GM12878 (cell line): ENCODE measurements around the gene CBLB. TPM values are rescaled to one million over a fixed set of nuclear protein-coding genes. Genes with fewer than 3 reads are reported as not detected.

ENCODE experiments used
- ATAC-seq: fragments of 200-7000 bp; cut with Tn5 transposase; 3 replicates; pipeline ENCODE4 v1.9.1; 2020; ENCODE audit warnings: mild to moderate bottlenecking, moderate library complexity
- BruUV-seq: library from RNA; stranded (reverse); fragments of 400-500 nt; replicated peaks from 2 replicates; lab custom pipeline; 2021; lab: Mats Ljungman, UMichigan
- CTCF ChIA-PET: fragments of 300-600 bp; sonication (Branson Sonifier 250); formaldehyde crosslinking; extraction: SDS; loops from one replicate; lab custom pipeline; 2021; ENCODE audit warnings: inconsistent platforms; lab: Yijun Ruan, JAX
- POLR2A ChIA-PET: fragments of 350-600 bp; formaldehyde crosslinking; extraction: SDS; loops from one replicate; lab custom pipeline; 2021; ENCODE audit warnings: inconsistent platforms; lab: Charles Lee
- RAD21 ChIA-PET: fragments of 300-600 bp; sonication (Branson Sonifier 250); formaldehyde crosslinking; loops from one replicate; lab custom pipeline; 2023; ENCODE audit warnings: antibody characterized with exemption; ENCODE audit not compliant: unreplicated experiment; lab: Charles Lee
- SMC1A ChIA-PET: fragments of 300-600 bp; sonication (Branson Sonifier 250); formaldehyde crosslinking; loops from one replicate; lab custom pipeline; 2023; ENCODE audit not compliant: unreplicated experiment, uncharacterized antibody; lab: Charles Lee
- DNase-seq: peaks from one replicate; pipeline ENCODE4 v3.0.0-alpha.2; 2011; ENCODE audit warnings: low read depth, low spot score
- FAIRE-seq: peaks from 3 replicates; lab custom pipeline; 2011; peaks lifted over from hg19 to GRCh38; lab: Jason Lieb, UNC
- H2AFZ ChIP-seq: 2 replicates; pipeline ENCODE4 v1.6.0; 2011; ENCODE audit warnings: low read depth, low read length, control low read depth; ENCODE audit not compliant: control insufficient read depth
- H3K27ac ChIP-seq: 2 replicates; pipeline ENCODE4 v1.5.1; 2011; ENCODE audit warnings: control low read depth; ENCODE audit not compliant: control insufficient read depth, insufficient read depth
- H3K27me3 ChIP-seq, 2 experiments: replicated peaks in 1 of 2; 2 replicates each; pipeline versions ENCODE4 v1.6.0 to v1.6.1; 2011; ENCODE audit warnings: low read length in 1 of 2; ENCODE audit not compliant: control insufficient read depth in 2 of 2, insufficient read depth in 2 of 2
- H3K36me3 ChIP-seq, 2 experiments: 2 replicates each; pipeline ENCODE4 v1.5.1; 2011; ENCODE audit warnings: low read length in 1 of 2; ENCODE audit not compliant: control insufficient read depth in 2 of 2, insufficient read depth in 2 of 2
- H3K4me1 ChIP-seq: 2 replicates; pipeline ENCODE4 v1.6.1; 2011; ENCODE audit warnings: mild to moderate bottlenecking, low read length, moderate library complexity, mixed read lengths; ENCODE audit not compliant: control insufficient read depth, insufficient read depth
- H3K4me2 ChIP-seq: 2 replicates; pipeline ENCODE4 v1.6.0; 2011; ENCODE audit warnings: control low read depth; ENCODE audit not compliant: control insufficient read depth, insufficient read depth
- H3K4me3 ChIP-seq: fragments of 200-600 bp; sonication (generic); 2 replicates; pipeline ENCODE4 v1.5.1; 2016
- H3K79me2 ChIP-seq: 2 replicates; pipeline ENCODE4 v1.6.0; 2011; ENCODE audit warnings: low read length; ENCODE audit not compliant: control insufficient read depth, insufficient read depth
- H3K9ac ChIP-seq: 2 replicates; pipeline ENCODE4 v1.8.0; 2011; ENCODE audit warnings: low read length, control low read depth, mixed read lengths; ENCODE audit not compliant: control insufficient read depth, insufficient read depth
- H3K9me3 ChIP-seq: replicated peaks from 3 replicates; pipeline ENCODE4 v1.5.1; 2011; ENCODE audit warnings: mild to moderate bottlenecking, low read length; ENCODE audit not compliant: control insufficient read depth, insufficient read depth
- H4K20me1 ChIP-seq: 2 replicates; pipeline ENCODE4 v1.6.0; 2011; ENCODE audit not compliant: control insufficient read depth, insufficient read depth
- EED ChIP-seq: sonication (generic); IDR thresholded peaks from 2 replicates; pipeline ENCODE4 v1.6.1; 2016; ENCODE audit warnings: antibody characterized with exemption, low read depth
- GATAD2B ChIP-seq: fragments of 450-650 bp; conservative IDR thresholded peaks from 2 replicates; pipeline ENCODE4 v1.6.1; 2017; ENCODE audit warnings: low read depth, mild to moderate bottlenecking, moderate library complexity
- JUND ChIP-seq: IDR thresholded peaks from 2 replicates; pipeline ENCODE4 v1.6.1; 2012; ENCODE audit warnings: low read depth, mild to moderate bottlenecking, low read length, improper control_type of control experiment, moderate library complexity
- MEF2B ChIP-seq: fragments of 450-650 bp; IDR thresholded peaks from 2 replicates; pipeline ENCODE4 v1.6.1; 2018; ENCODE audit warnings: mild to moderate bottlenecking, moderate library complexity; ENCODE audit not compliant: partially characterized antibody, poor library complexity, severe bottlenecking
- MXI1 ChIP-seq: fragments of 150-350 bp; IDR thresholded peaks from 2 replicates; pipeline ENCODE4 v1.6.1; 2011; ENCODE audit warnings: low read depth, mild to moderate bottlenecking, inconsistent platforms, low read length, improper control_type of control experiment
- NR2C2 ChIP-seq: IDR thresholded peaks from 2 replicates; pipeline ENCODE4 v1.6.1; 2011; ENCODE audit warnings: borderline replicate concordance, low read depth; ENCODE audit not compliant: control insufficient read depth, insufficient read length
- RCOR1 ChIP-seq: conservative IDR thresholded peaks from 2 replicates; pipeline ENCODE4 v1.6.1; 2012; ENCODE audit warnings: low read depth, low read length, improper control_type of control experiment
- RUNX3 ChIP-seq: IDR thresholded peaks from 2 replicates; pipeline ENCODE4 v1.6.1; 2012; ENCODE audit warnings: low read length, inconsistent platforms
- TCF3 ChIP-seq: IDR thresholded peaks from 2 replicates; pipeline ENCODE4 v1.6.1; 2012; ENCODE audit warnings: low read depth, mild to moderate bottlenecking, low read length, borderline replicate concordance; ENCODE audit not compliant: insufficient read depth
- ZBED1 ChIP-seq: IDR thresholded peaks from 2 replicates; pipeline ENCODE4 v1.6.1; 2016; ENCODE audit warnings: borderline replicate concordance
- in situ Hi-C: fragments of 300-500 bp; cut with MboI; formaldehyde crosslinking; loops from 9 replicates; pipeline ENCODE4 v1.14.3; 2018; ENCODE audit warnings: mixed read lengths
- intact Hi-C: fragments of 100-400 bp; cut with micrococcal nuclease; formaldehyde crosslinking; loops from one replicate; pipeline ENCODE4 v1.14.2; 2022; ENCODE audit not compliant: unreplicated experiment
- polyA plus RNA-seq, 11 experiments: library from polyadenylated mRNA; depleted of rRNA in 4 of 11; unstranded in 6 of 11; stranded (reverse) in 5 of 11; fragments of >200 nt; fragmentation: Nextera tagmentation in 4 of 11; fragmentation: Illumina TruSeq in 1 of 11; extraction: Ambion mirVana in 4 of 11; extraction: Trizol in 1 of 11; gene quantifications; 1 replicate in 1 of 11; 2 replicates in 10 of 11; pipeline versions ENCODE4 v1.2.1 to v1.2.3, GENCODE V29; 2011 to 2016; ENCODE audit warnings: inconsistent platforms in 2 of 11, missing spikeins in 2 of 11, low read depth in 1 of 11
- total RNA-seq, 4 experiments: library from RNA; depleted of rRNA in 3 of 4; stranded (reverse); fragments of >200 nt in 3 of 4; fragmentation: Illumina TruSeq in 1 of 4; extraction: Trizol in 1 of 4; gene quantifications; 2 replicates each; pipeline versions ENCODE4 v1.2.1 to v1.2.3, GENCODE V29; 2013 to 2021
- TF ChIP-seq, protein P1 (sequence below), 3 experiments: IDR thresholded peaks in 2 of 3; conservative IDR thresholded peaks in 1 of 3; 2 replicates each; pipeline ENCODE4 v1.5.1; 2011; ENCODE audit warnings: low read depth in 3 of 3, low read length in 3 of 3, mild to moderate bottlenecking in 3 of 3, control low read depth in 2 of 3, moderate library complexity in 2 of 3, inconsistent platforms in 1 of 3, mixed read lengths in 1 of 3; ENCODE audit not compliant: control insufficient read depth in 2 of 3, insufficient read depth in 1 of 3; ENCODE audit errors: extremely low read depth in 1 of 3
- TF ChIP-seq, protein P2 (sequence below): IDR thresholded peaks from 2 replicates; pipeline ENCODE4 v1.6.1; 2011; ENCODE audit warnings: borderline replicate concordance, low read depth, mild to moderate bottlenecking, moderate library complexity, low read length; ENCODE audit not compliant: insufficient read depth, poor library complexity, severe bottlenecking

Gene CBLB
- total and polyA plus RNA-seq, 10 of the 15 experiments (the other 5 are each of a cell fraction or from before 2014, with no cell fraction given) = 17.2 to 107 (median 41.9) TPM

DNA sequence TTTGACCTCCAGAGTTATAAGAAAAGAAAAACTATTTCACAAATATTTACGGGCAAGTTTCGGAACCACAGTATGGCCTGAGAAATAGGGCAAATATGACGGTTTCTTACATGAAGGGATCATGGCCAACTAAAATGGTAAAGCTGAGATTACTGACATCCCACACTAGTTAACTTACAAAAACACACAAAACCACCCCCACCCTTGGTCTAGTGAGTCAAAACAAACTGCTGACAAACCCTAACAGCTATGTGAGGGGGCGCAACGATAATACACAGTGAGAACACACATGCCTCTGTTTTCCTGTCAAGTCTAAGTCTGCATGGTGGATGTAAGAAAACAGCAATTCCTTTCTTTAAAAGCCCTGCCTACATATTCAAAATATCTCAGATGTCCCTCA is 32.3 kb downstream of the CBLB start (continued):
- TF ChIP-seq, protein P1, sequence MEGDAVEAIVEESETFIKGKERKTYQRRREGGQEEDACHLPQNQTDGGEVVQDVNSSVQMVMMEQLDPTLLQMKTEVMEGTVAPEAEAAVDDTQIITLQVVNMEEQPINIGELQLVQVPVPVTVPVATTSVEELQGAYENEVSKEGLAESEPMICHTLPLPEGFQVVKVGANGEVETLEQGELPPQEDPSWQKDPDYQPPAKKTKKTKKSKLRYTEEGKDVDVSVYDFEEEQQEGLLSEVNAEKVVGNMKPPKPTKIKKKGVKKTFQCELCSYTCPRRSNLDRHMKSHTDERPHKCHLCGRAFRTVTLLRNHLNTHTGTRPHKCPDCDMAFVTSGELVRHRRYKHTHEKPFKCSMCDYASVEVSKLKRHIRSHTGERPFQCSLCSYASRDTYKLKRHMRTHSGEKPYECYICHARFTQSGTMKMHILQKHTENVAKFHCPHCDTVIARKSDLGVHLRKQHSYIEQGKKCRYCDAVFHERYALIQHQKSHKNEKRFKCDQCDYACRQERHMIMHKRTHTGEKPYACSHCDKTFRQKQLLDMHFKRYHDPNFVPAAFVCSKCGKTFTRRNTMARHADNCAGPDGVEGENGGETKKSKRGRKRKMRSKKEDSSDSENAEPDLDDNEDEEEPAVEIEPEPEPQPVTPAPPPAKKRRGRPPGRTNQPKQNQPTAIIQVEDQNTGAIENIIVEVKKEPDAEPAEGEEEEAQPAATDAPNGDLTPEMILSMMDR (IDR thresholded peaks at IDR 0.05 in 2 of 3, conservative IDR thresholded peaks at IDR 0.05 in 1 of 3; ENCODE audit: control insufficient read depth in 2 of 3, extremely low read depth in 1 of 3, insufficient read depth in 1 of 3, low read depth in 3 of 3, low read length in 3 of 3) = 0 out of 6 replicates have a peak, but pooled peaks of 1 of the 3 experiments have one; percentile 5
- TF ChIP-seq RCOR1 (no peak), MXI1 (peak; percentile 70; the same call in 1 of the 2 replicates), RUNX3 (peak; percentile 92), EED (peak; percentile 85), ZBED1 (peak; percentile 65; the same call in 1 of the 2 replicates), GATAD2B (peak; percentile 67)
- TF ChIP-seq, protein P2, sequence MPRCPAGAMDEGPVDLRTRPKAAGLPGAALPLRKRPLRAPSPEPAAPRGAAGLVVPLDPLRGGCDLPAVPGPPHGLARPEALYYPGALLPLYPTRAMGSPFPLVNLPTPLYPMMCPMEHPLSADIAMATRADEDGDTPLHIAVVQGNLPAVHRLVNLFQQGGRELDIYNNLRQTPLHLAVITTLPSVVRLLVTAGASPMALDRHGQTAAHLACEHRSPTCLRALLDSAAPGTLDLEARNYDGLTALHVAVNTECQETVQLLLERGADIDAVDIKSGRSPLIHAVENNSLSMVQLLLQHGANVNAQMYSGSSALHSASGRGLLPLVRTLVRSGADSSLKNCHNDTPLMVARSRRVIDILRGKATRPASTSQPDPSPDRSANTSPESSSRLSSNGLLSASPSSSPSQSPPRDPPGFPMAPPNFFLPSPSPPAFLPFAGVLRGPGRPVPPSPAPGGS = peak; percentile 99

DNA sequence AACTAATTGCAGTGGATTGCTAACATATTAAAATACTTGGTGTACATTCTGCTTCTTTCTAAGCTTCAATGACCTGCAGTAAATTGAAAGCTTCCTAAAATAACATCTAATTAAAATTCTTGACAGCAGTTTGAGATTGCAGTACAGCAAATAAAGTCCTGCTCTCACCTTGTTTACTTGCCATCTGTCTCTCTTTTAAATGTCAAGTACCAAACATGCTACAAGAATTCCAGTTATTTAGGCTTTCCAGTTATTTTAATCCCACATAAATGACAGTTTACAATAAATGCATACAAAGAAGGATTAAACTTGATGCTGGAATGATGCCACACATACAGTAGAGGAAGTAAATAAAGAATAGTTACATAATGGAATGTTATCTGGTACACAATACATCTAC is 33.2 kb downstream of the CBLB start:
- ChIA-PET CTCF (interaction anchor here (0.9 to 1.4 kb wide), 7 partner anchors 9 to 148 kb away, joined by 3 to 4 read pairs (median 4); no protein-coding TSS in a partner anchor), POLR2A (interaction anchor here (1.1 to 4.5 kb wide), 6 partner anchors 8 to 418 kb away, joined by 3 to 29 read pairs (median 8); partner anchors contain the start of gene CBLB)
- H4K20me1 ChIP-seq = no peaks in the 10 kb centered on the region
- H3K9me3 ChIP-seq = peaks cover 3% of the 10 kb centered on the region; the same call in 2 of the 3 replicates
- H3K4me3 ChIP-seq = peak overlapping the region; percentile 42; the same call in 1 of the 2 replicates
- ATAC-seq (no peak), FAIRE-seq (no peak)
- no peak overlapping the region for H3K9ac ChIP-seq
- no peak for TF ChIP-seq JUND
- no peak for TF ChIP-seq TCF3
- TF ChIP-seq NR2C2 = no peak
- peak; percentile 9 for TF ChIP-seq MEF2B
- TF ChIP-seq, all 136 proteins: peak for 1
- intact Hi-C loops (loop anchor here (2.0 to 10.0 kb wide), 6 partner anchors 33 to 419 kb away; no protein-coding TSS in a partner anchor), in situ Hi-C loops (no loop called here)
- ChIA-PET SMC1A (interaction anchor here (0.9 to 7.8 kb wide), 23 partner anchors 8 to 349 kb away, joined by 3 to 101 read pairs (median 6); partner anchors contain the start of gene CBLB), RAD21 (interaction anchor here (1.0 to 6.3 kb wide), 19 partner anchors 9 to 465 kb away, joined by 3 to 119 read pairs (median 7); partner anchors contain the start of gene CBLB)
- BruUV-seq = no TSS peak
- DNase-seq = no peak
- Histone ChIP-seq H3K27me3 (no peaks in the 10 kb centered on the region), H3K4me1 (peaks cover 35% of the 10 kb centered on the region), H3K4me2 (peak overlapping the region; percentile 77), H2AFZ (no peak overlapping the region), H3K27ac (peak overlapping the region; percentile 86), H3K36me3 (peaks cover 0 to 7% of the 10 kb centered on the region in 2 experiments; a peak in 3 of 4 replicates), H3K79me2 (peaks cover 16% of the 10 kb centered on the region)
